GM18951 (cell line): ENCODE measurements around the gene TSHZ1.

Experiments
- POLR2A ChIP-seq: IDR thresholded peaks from 4 replicates; pipeline ENCODE4 v1.6.1; 2011; ENCODE audit warnings: mild to moderate bottlenecking; ENCODE audit not compliant: insufficient read length, insufficient read depth; ENCODE audit errors: extremely low read depth
- in situ Hi-C: fragments of 300-500 bp; cut with MboI; formaldehyde crosslinking; loops from one replicate; pipeline ENCODE4 v1.12.0; 2022; ENCODE audit warnings: low sequenced_read_pairs, mixed read lengths, inconsistent platforms; ENCODE audit not compliant: unreplicated experiment

Gene TSHZ1

DNA sequence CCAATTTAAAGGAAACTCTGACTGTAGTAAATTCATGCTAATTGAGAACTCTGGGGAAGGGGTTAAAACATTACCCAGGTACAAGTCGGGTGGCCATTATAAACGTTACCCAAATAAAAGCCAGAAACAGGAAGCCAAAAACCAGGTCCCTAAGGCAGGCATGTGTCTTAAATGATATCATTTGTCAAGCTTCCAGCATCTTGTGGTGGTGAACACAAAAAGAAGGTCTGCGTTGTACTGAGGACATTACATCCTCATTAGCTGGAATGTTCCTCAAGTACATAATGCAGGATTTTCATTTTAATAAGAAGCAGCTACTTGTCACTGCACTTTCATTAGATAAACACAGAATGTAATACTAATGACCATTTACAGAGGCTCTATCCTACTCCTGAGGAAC lies 12.6 kb upstream of the TSHZ1 start:
- in situ Hi-C loops, result no loop called here

DNA sequence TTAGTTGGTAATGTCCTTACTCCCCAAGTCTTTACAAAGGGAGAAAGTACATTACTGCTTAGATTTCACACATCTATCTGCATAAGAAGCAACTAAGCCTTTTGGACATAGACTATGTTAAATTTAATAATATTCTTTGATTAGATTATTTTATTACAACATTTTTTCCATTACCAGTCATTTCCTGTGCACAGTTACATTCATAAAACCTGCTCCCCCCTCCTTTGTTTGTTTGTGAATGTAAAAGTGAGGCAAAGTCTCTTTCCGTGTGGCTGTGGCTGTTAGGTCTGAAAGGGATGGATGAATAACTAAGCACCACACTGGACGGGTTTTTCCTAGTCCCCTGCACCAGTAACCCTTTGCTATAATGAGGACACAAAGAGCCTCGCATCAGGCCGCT lies 11.3 kb upstream of the TSHZ1 start:
- in situ Hi-C loops, result no loop called here
- no peak for TF ChIP-seq POLR2A

More for the DNA sequence above, 12.6 kb upstream of the TSHZ1 start:
- TF ChIP-seq POLR2A, result no peak

DNA sequence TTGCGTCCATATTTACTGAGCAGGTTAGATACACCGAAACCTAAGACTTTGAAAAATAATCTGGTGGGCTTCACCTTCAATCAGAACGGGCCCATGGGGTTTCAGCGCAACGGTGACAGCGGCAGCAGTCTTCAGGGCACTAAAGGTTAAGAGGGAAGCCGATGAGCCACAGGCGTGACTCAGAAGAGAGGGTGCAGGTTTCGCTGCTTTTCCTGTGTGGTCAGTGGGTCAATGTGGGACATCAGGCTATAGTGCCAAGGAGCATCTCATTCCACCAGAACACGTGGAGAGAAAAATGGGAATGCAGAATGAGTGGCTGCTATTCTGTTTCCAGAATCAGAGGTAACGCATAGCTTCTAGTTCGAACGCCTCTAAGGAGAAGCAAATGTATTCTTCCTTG lies 10.5 kb upstream of the TSHZ1 start:
- in situ Hi-C loops, result no loop called here

DNA sequence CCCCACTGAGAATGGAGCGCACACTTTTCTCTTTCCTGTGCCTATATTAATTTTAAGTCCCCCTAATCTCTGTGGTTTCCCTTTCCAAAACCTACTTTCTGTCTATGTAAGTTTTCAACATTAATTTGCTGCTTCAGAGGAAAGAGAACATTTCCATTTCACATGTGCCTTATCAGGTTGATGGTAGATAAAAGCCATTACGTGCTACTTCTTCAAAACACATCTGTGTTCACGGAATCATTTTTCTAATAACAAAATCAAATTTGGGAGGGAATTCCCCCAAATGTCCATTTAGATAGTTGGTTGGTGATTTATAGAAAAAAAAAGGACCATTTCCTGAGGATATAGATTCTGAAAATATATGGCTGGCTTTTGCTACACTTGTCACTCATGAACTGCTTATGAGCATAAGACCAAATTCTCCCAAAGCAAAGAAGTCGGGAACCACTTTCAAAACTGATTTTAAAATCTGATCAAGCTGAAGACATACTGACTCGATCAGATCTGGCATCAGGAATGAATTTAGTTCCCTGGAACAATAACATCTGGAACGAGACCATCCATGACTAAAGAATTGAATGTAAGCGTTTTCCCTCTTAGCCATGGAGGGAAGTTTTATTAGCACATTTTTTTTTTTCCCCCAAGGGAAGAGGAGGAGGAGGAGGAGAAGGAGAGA lies 9.9 kb upstream of the TSHZ1 start:
- TF ChIP-seq POLR2A, result no peak
- in situ Hi-C loops, result no loop called here

More for the DNA sequence above, 10.5 kb upstream of the TSHZ1 start:
- TF ChIP-seq POLR2A, result no peak

DNA sequence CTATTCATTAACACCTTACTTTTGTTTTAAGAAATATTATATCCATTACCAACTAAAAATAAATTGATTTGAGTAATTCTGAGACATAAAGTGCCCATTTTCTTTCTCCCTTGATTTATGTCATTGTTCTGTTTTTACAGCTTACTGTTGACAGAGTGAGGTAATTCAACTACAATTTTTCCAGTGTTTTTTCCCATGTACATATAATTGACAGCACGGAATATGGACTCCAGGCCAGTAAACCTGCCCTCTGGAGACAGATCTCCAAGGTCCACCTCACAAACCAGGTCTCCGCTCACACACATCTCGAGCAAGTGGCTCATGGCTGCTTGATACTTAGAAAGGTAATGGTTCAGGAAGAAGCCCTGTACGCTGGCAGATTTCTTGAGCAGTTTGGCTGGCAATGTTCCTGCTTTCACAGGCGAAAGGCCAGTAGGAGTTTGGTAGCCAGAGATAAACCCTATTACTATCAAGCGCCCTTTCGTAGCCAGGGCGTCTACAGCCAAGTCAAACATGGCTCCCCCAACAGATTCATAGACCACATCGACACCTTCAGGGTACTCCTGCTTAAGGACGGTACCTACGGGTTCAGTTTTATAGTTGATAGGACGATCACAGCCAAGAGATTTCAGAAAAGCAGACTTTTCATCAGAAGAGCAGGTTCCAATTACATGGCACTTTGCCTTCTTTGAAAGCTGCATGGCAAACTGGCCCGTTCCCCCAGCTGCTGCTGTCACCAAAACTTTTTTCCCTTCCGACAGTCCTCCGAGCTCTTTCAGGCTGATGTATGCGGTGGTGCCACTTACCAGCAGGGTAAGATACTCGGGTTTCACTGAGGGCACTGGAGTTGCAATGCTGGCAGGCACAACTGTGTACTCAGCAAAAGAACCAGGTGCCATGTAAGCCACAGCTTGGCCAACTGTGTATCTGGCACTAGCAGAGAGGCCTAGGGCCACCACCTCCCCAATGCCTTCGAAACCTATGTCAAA lies 9.0 kb upstream of the TSHZ1 start:
- in situ Hi-C loops, result no loop called here
- TF ChIP-seq POLR2A, result no peak

DNA sequence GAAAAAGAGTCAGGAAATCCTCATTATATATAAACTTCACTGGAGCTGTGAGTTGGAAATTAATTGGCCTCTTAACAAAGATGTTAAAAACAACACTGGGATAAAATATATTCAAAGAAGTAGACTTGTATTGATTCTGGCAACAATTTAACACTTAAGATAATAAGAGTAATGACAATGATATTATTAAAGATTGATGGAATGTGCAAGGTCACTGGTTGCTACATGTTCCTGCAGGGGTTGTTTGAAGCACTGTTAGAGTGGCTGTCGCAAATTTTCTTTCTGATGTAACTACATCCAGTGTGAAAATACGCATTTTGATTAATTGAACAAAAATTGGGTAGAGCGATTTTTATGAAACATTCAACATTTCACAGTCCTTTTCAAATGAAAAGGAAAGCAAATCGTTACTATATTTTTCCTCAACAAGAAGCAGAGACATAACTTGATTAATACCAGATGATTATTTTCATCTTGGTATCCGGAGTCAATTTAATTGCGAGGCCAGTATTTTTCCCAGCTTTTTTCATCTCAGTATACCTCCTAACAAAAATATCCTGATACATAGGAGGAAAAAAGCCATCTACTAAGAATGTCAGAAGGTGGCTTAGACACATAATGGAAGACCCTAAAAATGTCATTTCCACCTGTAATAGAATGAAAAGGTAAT lies 7.8 kb upstream of the TSHZ1 start:
- TF ChIP-seq POLR2A, result no peak
- in situ Hi-C loops, result no loop called here

DNA sequence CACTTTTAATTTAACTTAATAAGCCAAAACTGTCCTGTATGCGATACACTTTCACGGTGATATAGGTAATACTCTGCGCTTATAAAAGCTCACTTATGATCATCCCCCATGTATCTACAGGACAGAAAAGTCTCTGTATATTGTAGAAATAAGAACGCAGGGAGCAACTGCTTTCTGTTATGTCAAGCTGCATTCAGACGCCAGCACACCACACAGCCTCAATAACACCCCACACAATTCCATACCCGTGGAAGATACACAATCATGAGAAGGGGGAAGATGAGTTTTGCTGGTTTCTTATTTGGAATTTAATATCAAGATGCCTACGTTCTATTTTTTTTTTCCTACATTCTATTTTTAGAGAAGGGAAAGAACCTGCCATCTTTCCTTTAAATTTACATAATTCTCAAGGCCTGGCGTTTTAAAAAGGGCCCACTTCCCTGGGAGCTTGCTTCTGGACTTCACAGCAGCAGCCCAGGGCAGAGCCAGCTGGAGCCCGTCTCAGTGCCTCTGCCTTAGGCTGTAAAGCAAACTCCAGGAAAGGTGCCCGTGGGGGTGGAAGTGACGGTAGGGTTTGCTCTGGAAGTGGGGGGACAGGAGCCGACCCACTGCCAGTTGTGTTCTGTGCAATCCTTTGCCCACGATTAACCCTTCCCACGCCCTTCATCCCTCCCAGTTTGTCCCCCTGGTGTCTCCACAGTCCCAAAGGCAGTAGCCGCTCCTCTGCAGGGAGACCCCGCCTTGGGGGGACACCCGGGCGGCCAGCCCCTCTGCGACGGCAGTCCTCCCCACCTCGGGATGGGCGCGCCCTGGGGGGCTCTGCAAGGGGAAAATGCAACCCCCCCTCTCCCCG lies 7.0 kb upstream of the TSHZ1 start:
- in situ Hi-C loops, result no loop called here
- no peak for TF ChIP-seq POLR2A

DNA sequence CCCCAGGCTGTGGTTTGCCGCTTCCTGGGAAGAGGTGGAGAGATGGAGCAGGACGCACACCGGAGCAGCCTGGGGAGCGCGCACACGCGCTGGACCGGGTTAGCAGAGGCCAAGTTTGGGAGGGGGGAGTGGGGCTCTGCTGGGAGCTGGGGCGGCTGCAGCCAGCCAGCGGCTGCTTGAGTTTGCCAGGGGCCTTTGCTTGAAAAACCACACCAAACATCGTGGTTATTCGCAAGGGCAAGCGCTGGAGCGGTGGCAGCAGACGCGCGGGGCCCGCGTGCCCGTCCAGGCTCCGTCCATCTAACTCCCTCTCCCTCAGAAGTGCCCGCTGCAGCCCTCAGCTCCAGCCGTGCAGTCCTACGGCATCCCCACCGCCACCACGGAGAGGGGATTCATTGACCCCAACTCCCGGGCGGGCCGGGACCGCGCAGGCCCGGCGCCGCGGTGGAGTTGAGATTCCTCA lies 6.3 kb upstream of the TSHZ1 start:
- in situ Hi-C loops, result no loop called here
- no peak for TF ChIP-seq POLR2A

DNA sequence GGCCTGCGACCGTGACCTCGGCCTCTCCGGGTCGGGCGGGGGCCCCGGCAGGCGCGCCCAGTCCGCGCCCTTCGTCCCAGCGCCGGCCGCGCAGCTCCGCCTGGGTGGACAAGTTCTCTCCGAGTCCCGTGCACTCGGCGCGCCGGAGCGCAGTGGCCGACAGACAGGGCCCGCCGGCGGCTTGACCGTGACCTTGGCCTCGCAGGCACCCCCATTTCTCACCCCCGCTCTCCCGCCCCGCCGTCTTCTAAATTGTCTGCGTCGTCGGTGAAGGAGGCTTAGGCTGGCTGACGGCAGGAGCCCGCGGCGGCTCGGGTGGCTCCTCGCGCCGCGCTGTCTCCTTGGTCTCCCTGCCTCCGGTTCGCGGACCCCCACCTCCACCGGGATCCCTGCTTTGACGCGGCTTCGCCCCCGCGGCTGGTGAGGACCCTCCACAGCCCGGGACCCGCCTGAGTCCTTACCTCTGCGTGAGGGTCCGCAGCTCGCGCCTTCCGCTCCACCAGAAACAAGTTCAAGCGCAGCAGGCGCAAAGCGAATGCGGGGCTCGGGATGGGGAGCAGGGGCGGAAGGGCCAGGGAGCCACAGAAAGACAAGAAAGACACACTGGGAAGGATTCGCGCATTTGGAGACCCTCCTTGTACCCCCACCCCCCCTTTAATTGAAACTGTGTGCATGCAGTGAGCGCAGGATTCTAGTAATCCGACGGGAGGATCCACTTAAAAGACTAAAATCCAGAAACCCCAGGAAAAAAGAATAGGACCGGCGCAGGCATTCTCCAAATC lies 5.7 kb upstream of the TSHZ1 start:
- no peak for TF ChIP-seq POLR2A
- in situ Hi-C loops, result no loop called here

DNA sequence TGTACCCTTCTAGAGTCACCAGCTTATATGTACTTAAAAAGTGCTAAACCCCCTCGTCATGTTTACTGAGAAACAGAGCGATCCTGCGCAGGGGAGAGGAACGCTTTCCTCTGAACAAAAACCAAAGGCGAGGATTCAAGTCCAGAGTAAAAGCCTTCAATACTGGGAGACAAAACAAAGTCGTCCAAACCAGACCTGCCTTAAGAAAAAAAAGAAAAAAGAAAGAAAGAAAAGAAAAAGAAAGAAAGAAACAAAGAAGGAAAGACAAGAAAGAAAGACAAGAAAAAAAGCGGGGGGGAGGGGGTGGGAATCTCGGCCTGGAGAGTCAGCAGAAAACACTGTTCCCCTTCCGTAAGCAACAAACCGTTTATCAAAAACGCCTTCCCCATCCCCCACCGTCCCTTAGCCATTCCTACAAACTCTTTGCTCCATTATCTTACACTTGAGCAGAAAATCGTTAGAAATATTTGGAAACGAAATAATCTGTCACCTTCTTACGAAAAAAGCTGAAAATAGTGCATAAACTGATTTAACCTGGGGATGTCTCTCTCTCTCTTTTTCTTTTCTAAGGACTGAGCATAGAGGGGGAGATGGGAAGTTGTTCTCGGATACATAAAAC lies 5.0 kb upstream of the TSHZ1 start:
- in situ Hi-C loops, result no loop called here
- no peak for TF ChIP-seq POLR2A
